Fibroblast of villous mesenchyme (primary cell): ENCODE data around the gene SLIT3. TPM values are rescaled to one million over a fixed set of nuclear protein-coding genes. Genes with fewer than 3 reads are reported as not detected.

Experiments
- DNase-seq: peaks from one replicate; pipeline ENCODE4 v3.0.0-alpha.2; 2010; ENCODE audit warnings: low read depth
- H3K4me3 ChIP-seq: 2 replicates; pipeline ENCODE4 v1.5.1; 2011; ENCODE audit warnings: low read depth, mild to moderate bottlenecking, low read length
- CTCF ChIP-seq: IDR thresholded peaks from 2 replicates; pipeline ENCODE4 v1.5.1; 2012; ENCODE audit warnings: low read depth, mild to moderate bottlenecking, low read length; ENCODE audit not compliant: insufficient read depth
- total RNA-seq: library from RNA; depleted of rRNA; stranded (reverse); fragments of >200 nt; gene quantifications from 2 replicates; pipeline ENCODE4 v1.2.3, GENCODE V29; 2012

Gene SLIT3
- total RNA-seq, 1 donor = under 0.01 TPM

GRCh38 chr5:168724227-168724626, 576.7 kb downstream of the SLIT3 start:
- no peak for DNase-seq
- no peak for TF ChIP-seq CTCF
- no peak overlapping the region for H3K4me3 ChIP-seq

- no peak for DNase-seq
- TF ChIP-seq CTCF = no peak
These were observed 577.9 kb downstream of the SLIT3 start for GRCh38 chr5:168723037-168723436.

DNA sequence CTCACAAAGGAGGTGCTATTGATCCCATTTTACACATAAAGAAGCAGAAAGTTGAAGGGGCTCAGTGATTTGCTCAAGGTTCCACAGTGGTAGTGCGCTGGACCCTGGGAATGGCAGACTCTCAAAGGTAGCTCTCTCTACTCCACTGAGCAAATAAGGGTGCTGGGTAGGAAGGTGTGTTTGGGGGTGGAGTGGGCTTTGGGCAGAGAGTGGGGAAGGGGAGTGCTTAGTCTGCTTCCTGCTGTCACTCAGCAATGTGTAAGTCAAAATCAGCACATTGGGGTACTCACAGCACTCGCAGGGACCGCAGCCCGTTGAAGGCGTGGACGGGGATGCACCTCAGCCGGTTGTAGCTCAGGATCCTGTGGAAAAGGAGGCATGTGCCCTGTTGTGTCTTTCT, 579.0 kb downstream of the SLIT3 start:
- no peak for TF ChIP-seq CTCF
- no peak overlapping the region for H3K4me3 ChIP-seq
- no peak for DNase-seq

More at GRCh38 chr5:168723037-168723436, 577.9 kb downstream of the SLIT3 start:
- no peak overlapping the region for H3K4me3 ChIP-seq

GRCh38 chr5:168721002-168721753, 579.8 kb downstream of the SLIT3 start:
- DNase-seq = no peak

GRCh38 chr5:168720575-168720974, 580.4 kb downstream of the SLIT3 start:
- no peak for TF ChIP-seq CTCF
- no peak for DNase-seq
- H3K4me3 ChIP-seq = no peak overlapping the region

More at GRCh38 chr5:168721002-168721753, 579.8 kb downstream of the SLIT3 start:
- TF ChIP-seq CTCF = no peak
- H3K4me3 ChIP-seq = no peak overlapping the region

DNA sequence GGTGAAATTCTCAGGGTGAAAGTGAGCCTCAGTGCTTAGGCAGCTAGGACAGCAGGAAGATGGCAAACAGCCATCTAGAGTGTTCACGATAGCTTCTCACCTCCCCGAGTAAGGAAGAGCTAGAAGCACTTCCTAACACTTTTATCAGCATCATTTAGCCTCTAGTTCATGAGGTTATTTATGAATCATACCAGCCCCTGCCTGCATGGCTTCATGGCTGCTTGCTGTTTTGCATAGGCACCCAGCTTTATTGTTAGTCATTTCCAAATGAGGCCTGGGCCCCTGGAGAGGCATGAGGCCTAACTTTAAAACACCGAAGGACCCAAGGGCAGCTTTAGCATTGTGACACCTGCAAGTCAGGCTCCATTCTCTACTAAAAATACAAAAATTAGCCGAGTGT, 586.9 kb downstream of the SLIT3 start:
- no peak for DNase-seq
- no peak for TF ChIP-seq CTCF
- no peak overlapping the region for H3K4me3 ChIP-seq

DNA sequence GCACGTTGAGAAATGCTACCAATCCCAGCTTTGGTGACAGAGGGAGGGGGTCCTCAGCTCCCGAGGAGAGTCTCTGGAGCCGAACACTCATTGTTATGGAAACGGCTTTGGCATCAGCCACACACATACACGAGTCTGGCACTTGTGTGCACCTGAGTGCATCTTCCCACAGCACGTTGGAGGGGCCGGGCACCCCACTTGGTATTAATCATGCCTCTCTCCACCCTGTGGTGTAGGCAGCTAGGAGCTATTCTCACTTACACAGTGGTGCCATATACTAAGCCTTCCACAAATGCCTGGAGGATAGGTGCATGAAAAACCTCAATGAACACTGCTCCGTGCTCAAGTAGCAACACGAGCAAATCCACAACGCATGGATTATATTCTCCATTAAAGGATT, 587.9 kb downstream of the SLIT3 start:
- DNase-seq = no peak
- H3K4me3 ChIP-seq = no peak overlapping the region
- TF ChIP-seq CTCF = no peak
